ENCODE measurements around the gene ZNF691. TPM values are rescaled to one million over a fixed set of nuclear protein-coding genes. Genes with fewer than 3 reads are reported as not detected.

The ZNF691 gene
- total RNA-seq, 1 experiment from 2014 or later, result 16.6 TPM

- TF ChIP-seq ZNF532 (CRISPR knock-in tag; IDR thresholded peaks at IDR 0.05; ENCODE audit: borderline replicate concordance), result no peak
- no peak for TF ChIP-seq ZNF425 (CRISPR knock-in tag; conservative IDR thresholded peaks at IDR 0.05)
- TF ChIP-seq HMGA2 (CRISPR knock-in tag; IDR thresholded peaks at IDR 0.05), result no peak
- no peak for TF ChIP-seq NR2C2 (CRISPR knock-in tag; IDR thresholded peaks at IDR 0.05)
- TF ChIP-seq ZNF423 (CRISPR knock-in tag; IDR thresholded peaks at IDR 0.05), result no peak
- no peak for TF ChIP-seq ZNF512 (CRISPR knock-in tag; IDR thresholded peaks at IDR 0.05; ENCODE audit: borderline replicate concordance)
Observed at GRCh38 chr1:42835422-42835821, 11.0 kb upstream of the ZNF691 start (continued).

GRCh38 chr1:42837709-42838108 lies 8.7 kb upstream of the ZNF691 start:
- Mint-ChIP-seq H3K27ac (no peak overlapping the region), H3K27me3 (ENCODE audit: low read depth) (no peaks in the 10 kb centered on the region), H3K9me3 (no peaks in the 10 kb centered on the region), H3K36me3 (peaks cover 3% of the 10 kb centered on the region; the same call in 1 of the 2 replicates), H3K4me1 (no peaks in the 10 kb centered on the region), H3K4me3 (no peak overlapping the region)
- ChIA-PET POLR2A (no interaction called here), CTCF (interaction anchor here (1.1 kb wide), 1 partner anchor 9 kb away, joined by 4 read pairs; the partner anchor contains the start of gene ZNF691)
- TF ChIP-seq HMGXB4 (CRISPR knock-in tag; IDR thresholded peaks at IDR 0.05) (no peak), ZMAT4 (CRISPR knock-in tag; IDR thresholded peaks at IDR 0.05) (no peak), GABPB1 (CRISPR knock-in tag; IDR thresholded peaks at IDR 0.05) (no peak), CTCF (IDR thresholded peaks at IDR 0.05) (no peak), FOXP4 (CRISPR knock-in tag; IDR thresholded peaks at IDR 0.05) (no peak), ZNF232 (CRISPR knock-in tag; IDR thresholded peaks at IDR 0.05) (no peak), USF1 (CRISPR knock-in tag; IDR thresholded peaks at IDR 0.05) (no peak)
- DNase-seq (ENCODE audit: low spot score) (no peak), ATAC-seq (no peak)
